ENCODE data around the gene SFN. TPM values are rescaled to one million over a fixed set of nuclear protein-coding genes. Genes with fewer than 3 reads are reported as not detected.

The SFN gene
- total RNA-seq, 1 donor from 2014 or later = 14.5 TPM

DNA sequence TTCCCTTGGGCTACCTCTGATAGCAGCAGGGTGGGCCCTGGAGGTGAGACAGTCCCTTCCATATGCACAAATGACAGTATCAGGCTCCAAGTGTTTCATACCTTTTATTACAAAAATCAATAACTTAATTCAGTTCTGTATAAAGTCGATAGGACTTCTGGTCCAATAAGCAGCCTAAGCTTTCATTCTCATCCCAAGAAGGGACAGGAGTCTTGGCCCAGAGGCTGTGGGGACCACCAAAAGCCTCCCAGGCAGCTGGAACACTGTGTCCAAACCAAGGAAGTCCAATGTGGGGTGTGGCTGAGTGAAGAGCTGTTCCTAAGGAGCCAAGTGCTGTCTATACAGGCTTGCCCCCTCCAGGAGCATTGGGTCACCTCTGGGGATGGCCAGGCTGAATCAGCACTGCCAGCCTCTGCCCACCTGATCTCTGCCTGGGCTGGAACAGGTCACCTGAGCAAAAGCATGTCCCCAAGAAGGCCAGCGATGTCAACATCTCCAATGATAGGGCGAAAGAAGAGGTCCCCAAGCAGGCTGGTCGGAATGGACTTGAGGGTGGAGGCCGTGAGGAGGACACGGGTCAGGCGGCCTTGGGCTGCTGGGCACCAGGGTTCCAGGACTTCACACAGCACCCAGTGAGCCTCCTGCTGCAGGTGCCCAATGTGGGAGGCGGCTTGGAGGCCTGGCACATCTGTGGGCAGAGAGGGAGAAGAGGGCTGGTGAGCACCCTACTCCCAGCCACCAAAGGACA is 48.6 kb downstream of the SFN start:
- Histone ChIP-seq H3K9ac (ENCODE audit: low read length) (no peak overlapping the region), H3K4me2 (ENCODE audit: low read length) (no peak overlapping the region), H3K36me3 (ENCODE audit: insufficient read depth, low read length) (no peaks in the 10 kb centered on the region), H2AFZ (ENCODE audit: low read depth, low read length) (no peak overlapping the region), H3K27ac (ENCODE audit: low read depth, low read length) (no peak overlapping the region), H3K27me3 (ENCODE audit: insufficient read depth, low read length) (no peaks in the 10 kb centered on the region), H3K4me3 (ENCODE audit: insufficient read depth, low read depth, low read length) (no peak overlapping the region), H3K79me2 (ENCODE audit: insufficient read depth, low read length) (no peaks in the 10 kb centered on the region), H3K9me3 (ENCODE audit: insufficient read depth, low read depth, low read length) (no peaks in the 10 kb centered on the region), H3K4me1 (ENCODE audit: insufficient read depth, low read length) (no peaks in the 10 kb centered on the region), H4K20me1 (ENCODE audit: insufficient read depth, low read length) (no peaks in the 10 kb centered on the region)
- DNase-seq (ENCODE audit: low read depth) (no peak), FAIRE-seq (no peak)
- no peaks in the 10 kb centered on the region for H3K9me3 Mint-ChIP-seq (ENCODE audit: unreplicated experiment)
- no peak for TF ChIP-seq EZH2 (IDR thresholded peaks at IDR 0.05; ENCODE audit: insufficient read depth, low read length)
- TF ChIP-seq, protein P1, sequence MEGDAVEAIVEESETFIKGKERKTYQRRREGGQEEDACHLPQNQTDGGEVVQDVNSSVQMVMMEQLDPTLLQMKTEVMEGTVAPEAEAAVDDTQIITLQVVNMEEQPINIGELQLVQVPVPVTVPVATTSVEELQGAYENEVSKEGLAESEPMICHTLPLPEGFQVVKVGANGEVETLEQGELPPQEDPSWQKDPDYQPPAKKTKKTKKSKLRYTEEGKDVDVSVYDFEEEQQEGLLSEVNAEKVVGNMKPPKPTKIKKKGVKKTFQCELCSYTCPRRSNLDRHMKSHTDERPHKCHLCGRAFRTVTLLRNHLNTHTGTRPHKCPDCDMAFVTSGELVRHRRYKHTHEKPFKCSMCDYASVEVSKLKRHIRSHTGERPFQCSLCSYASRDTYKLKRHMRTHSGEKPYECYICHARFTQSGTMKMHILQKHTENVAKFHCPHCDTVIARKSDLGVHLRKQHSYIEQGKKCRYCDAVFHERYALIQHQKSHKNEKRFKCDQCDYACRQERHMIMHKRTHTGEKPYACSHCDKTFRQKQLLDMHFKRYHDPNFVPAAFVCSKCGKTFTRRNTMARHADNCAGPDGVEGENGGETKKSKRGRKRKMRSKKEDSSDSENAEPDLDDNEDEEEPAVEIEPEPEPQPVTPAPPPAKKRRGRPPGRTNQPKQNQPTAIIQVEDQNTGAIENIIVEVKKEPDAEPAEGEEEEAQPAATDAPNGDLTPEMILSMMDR (IDR thresholded peaks at IDR 0.05; ENCODE audit: insufficient read depth, low read depth, low read length) = no peak
- H3K27ac Mint-ChIP-seq (ENCODE audit: unreplicated experiment) = no peak overlapping the region
- peaks cover 2% of the 10 kb centered on the region for H3K36me3 Mint-ChIP-seq (ENCODE audit: low read depth, unreplicated experiment)
- H3K4me3 Mint-ChIP-seq (ENCODE audit: unreplicated experiment) = no peak overlapping the region
- H3K4me1 Mint-ChIP-seq (ENCODE audit: low read depth, unreplicated experiment) = peaks cover 2% of the 10 kb centered on the region
- H3K27me3 Mint-ChIP-seq (ENCODE audit: low read depth, unreplicated experiment) = peaks cover 20% of the 10 kb centered on the region

DNA sequence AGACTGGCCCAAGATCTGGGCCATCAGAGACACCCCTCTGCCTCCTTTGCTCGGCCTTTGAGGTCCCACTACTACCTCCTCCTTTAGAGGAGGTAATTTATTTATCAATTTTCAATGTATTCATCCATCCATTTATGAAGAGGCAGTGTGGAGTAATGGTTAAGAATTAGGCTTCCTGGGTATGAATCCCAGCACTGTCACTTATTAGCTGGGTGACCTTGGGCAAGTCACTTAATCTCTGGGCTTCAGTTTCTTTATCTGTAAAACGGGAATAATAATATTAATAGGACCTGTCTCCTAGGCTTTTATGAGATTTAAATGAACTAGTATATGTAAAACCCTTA is 49.2 kb downstream of the SFN start:
- DNase-seq (ENCODE audit: low read depth) (no peak), FAIRE-seq (no peak)

DNA sequence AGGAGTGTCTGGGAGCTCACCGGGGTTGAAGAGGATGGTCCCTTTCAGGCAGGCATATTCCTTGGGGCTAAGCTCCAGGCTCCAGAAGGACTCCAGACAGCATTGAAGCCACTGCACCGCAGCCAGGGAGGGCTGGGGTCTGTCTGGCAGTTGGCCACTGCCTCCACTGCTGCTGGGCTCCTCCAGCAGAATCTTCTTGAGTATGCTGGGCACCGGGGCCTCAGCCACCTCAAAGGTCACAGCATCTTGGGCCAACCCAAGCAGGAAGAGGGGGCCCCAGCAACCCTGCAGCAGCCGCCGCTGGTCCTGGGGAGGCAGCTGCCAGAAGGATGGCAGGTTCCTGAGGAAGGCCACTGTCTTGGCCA is 50.4 kb downstream of the SFN start:
- Histone ChIP-seq H3K36me3 (ENCODE audit: insufficient read depth, low read length) (no peaks in the 10 kb centered on the region), H3K9ac (ENCODE audit: low read length) (no peak overlapping the region), H3K4me1 (ENCODE audit: insufficient read depth, low read length) (no peaks in the 10 kb centered on the region), H3K79me2 (ENCODE audit: insufficient read depth, low read length) (no peaks in the 10 kb centered on the region), H3K9me3 (ENCODE audit: insufficient read depth, low read depth, low read length) (no peaks in the 10 kb centered on the region), H3K27ac (ENCODE audit: low read depth, low read length) (no peak overlapping the region), H2AFZ (ENCODE audit: low read depth, low read length) (no peak overlapping the region), H3K4me3 (ENCODE audit: insufficient read depth, low read depth, low read length) (no peak overlapping the region), H3K27me3 (ENCODE audit: insufficient read depth, low read length) (no peaks in the 10 kb centered on the region), H4K20me1 (ENCODE audit: insufficient read depth, low read length) (no peaks in the 10 kb centered on the region), H3K4me2 (ENCODE audit: low read length) (no peak overlapping the region)
- Mint-ChIP-seq H3K27me3 (ENCODE audit: low read depth, unreplicated experiment) (peaks cover 20% of the 10 kb centered on the region), H3K27ac (ENCODE audit: unreplicated experiment) (no peak overlapping the region), H3K9me3 (ENCODE audit: unreplicated experiment) (no peaks in the 10 kb centered on the region), H3K4me3 (ENCODE audit: unreplicated experiment) (no peak overlapping the region), H3K4me1 (ENCODE audit: low read depth, unreplicated experiment) (peaks cover 2% of the 10 kb centered on the region), H3K36me3 (ENCODE audit: low read depth, unreplicated experiment) (no peaks in the 10 kb centered on the region)
- DNase-seq (ENCODE audit: low read depth) (no peak), FAIRE-seq (no peak)
- TF ChIP-seq EZH2 (IDR thresholded peaks at IDR 0.05; ENCODE audit: insufficient read depth, low read length) = no peak
- TF ChIP-seq, protein P1 (IDR thresholded peaks at IDR 0.05; ENCODE audit: insufficient read depth, low read depth, low read length) = no peak

More for the DNA sequence above, 49.2 kb downstream of the SFN start:
- Histone ChIP-seq H4K20me1 (ENCODE audit: insufficient read depth, low read length) (no peaks in the 10 kb centered on the region), H2AFZ (ENCODE audit: low read depth, low read length) (no peak overlapping the region), H3K27me3 (ENCODE audit: insufficient read depth, low read length) (no peaks in the 10 kb centered on the region), H3K36me3 (ENCODE audit: insufficient read depth, low read length) (no peaks in the 10 kb centered on the region), H3K27ac (ENCODE audit: low read depth, low read length) (no peak overlapping the region), H3K4me2 (ENCODE audit: low read length) (no peak overlapping the region), H3K4me3 (ENCODE audit: insufficient read depth, low read depth, low read length) (no peak overlapping the region), H3K4me1 (ENCODE audit: insufficient read depth, low read length) (no peaks in the 10 kb centered on the region), H3K79me2 (ENCODE audit: insufficient read depth, low read length) (no peaks in the 10 kb centered on the region), H3K9ac (ENCODE audit: low read length) (no peak overlapping the region), H3K9me3 (ENCODE audit: insufficient read depth, low read depth, low read length) (no peaks in the 10 kb centered on the region)
- Mint-ChIP-seq H3K4me1 (ENCODE audit: low read depth, unreplicated experiment) (peaks cover 2% of the 10 kb centered on the region), H3K9me3 (ENCODE audit: unreplicated experiment) (no peaks in the 10 kb centered on the region), H3K27ac (ENCODE audit: unreplicated experiment) (no peak overlapping the region), H3K4me3 (ENCODE audit: unreplicated experiment) (no peak overlapping the region), H3K36me3 (ENCODE audit: low read depth, unreplicated experiment) (peaks cover 2% of the 10 kb centered on the region), H3K27me3 (ENCODE audit: low read depth, unreplicated experiment) (peaks cover 20% of the 10 kb centered on the region)
- no peak for TF ChIP-seq EZH2 (IDR thresholded peaks at IDR 0.05; ENCODE audit: insufficient read depth, low read length)

Other genes starting within 250 kb of the SFN start
- 72.3 and 85.1 TPM in 2 replicates for gene ARID1A, start 167.1 kb upstream of the SFN start, total RNA-seq
- 7.9 and 10.6 TPM in 2 replicates for gene PIGV, start 75.2 kb upstream of the SFN start, total RNA-seq
- gene ZDHHC18, start 36.5 kb upstream of the SFN start, total RNA-seq = 22.3 and 22.6 TPM in 2 replicates
- gene GPN2, start 27.1 kb downstream of the SFN start, total RNA-seq = 24.5 and 25.5 TPM in 2 replicates
- 12.8 and 13.7 TPM in 2 replicates for gene GPATCH3, start 37.3 kb downstream of the SFN start, total RNA-seq
- not detected in 2 replicates for gene NR0B2, start 50.8 kb downstream of the SFN start, total RNA-seq
- gene NUDC, start 58.6 kb downstream of the SFN start, total RNA-seq = 70.2 and 71.6 TPM in 2 replicates
- 0.22 and 0.54 TPM in 2 replicates for gene KDF1, start 97.3 kb downstream of the SFN start, total RNA-seq
- gene TRNP1, start 130.5 kb downstream of the SFN start, total RNA-seq = 16.4 and 19.2 TPM in 2 replicates
- 5.9 and 9.8 TPM in 2 replicates for gene TENT5B, start 149.7 kb downstream of the SFN start, total RNA-seq